Measurements from ENCODE around the gene PNLDC1.
"Not testable (repeated sequence)": the region's sequence is repeated elsewhere in the genome, so short reads cannot be mapped to it uniquely, and the experiment has no call there.

The PNLDC1 gene

GRCh38 chr6:159778542-159779103, 21.5 kb upstream of the PNLDC1 start:
- DNase-seq: no peak

- DNase-seq: peak; percentile 21
Measured at GRCh38 chr6:159788276-159788675, 11.8 kb upstream of the PNLDC1 start.

GRCh38 chr6:159788753-159789376, 11.2 kb upstream of the PNLDC1 start:
- DNase-seq: peak; percentile 20

GRCh38 chr6:159789377-159790148, 10.5 kb upstream of the PNLDC1 start, which contains the start of gene TCP1:
TSS of gene TCP1 (minus strand) at chr6:159789602. CDS start at chr6:159789468, 134 bp downstream.
- peak; percentile 100 for DNase-seq

GRCh38 chr6:159790149-159790955, 9.7 kb upstream of the PNLDC1 start, which contains the start of gene MRPL18:
TSS of gene MRPL18 (plus strand) at chr6:159790467. CDS start at chr6:159790588, 121 bp downstream.
- peak; percentile 91 for DNase-seq

- DNase-seq: peak; percentile 9
Measured at GRCh38 chr6:159790956-159791598, 9.0 kb upstream of the PNLDC1 start.

GRCh38 chr6:159794976-159795375, 5.1 kb upstream of the PNLDC1 start:
- not testable (repeated sequence) for DNase-seq

- DNase-seq: no peak
Measured at GRCh38 chr6:159797554-159797953, 2.5 kb upstream of the PNLDC1 start.

GRCh38 chr6:159801935-159802334, 1.9 kb downstream of the PNLDC1 start:
- DNase-seq: no peak

- DNase-seq: no peak
Measured at GRCh38 chr6:159804504-159804903, 4.4 kb downstream of the PNLDC1 start.

GRCh38 chr6:159805440-159806020, 5.5 kb downstream of the PNLDC1 start:
- no peak for DNase-seq

- no peak for DNase-seq
Measured at GRCh38 chr6:159806021-159806458, 6.0 kb downstream of the PNLDC1 start.

- DNase-seq: no peak
Measured at GRCh38 chr6:159807150-159807858, 7.2 kb downstream of the PNLDC1 start.

- no peak for DNase-seq
Measured at GRCh38 chr6:159808647-159809046, 8.6 kb downstream of the PNLDC1 start.

- no peak for DNase-seq
Measured at GRCh38 chr6:159809149-159809548, 9.1 kb downstream of the PNLDC1 start.

GRCh38 chr6:159813781-159814180, 13.7 kb downstream of the PNLDC1 start:
- DNase-seq: no peak

- no peak for DNase-seq
Measured at GRCh38 chr6:159815410-159815809, 15.3 kb downstream of the PNLDC1 start.

GRCh38 chr6:159816775-159817174, 16.7 kb downstream of the PNLDC1 start:
- DNase-seq: not testable (repeated sequence)

- DNase-seq: no peak
Measured at GRCh38 chr6:159817951-159818739, 18.1 kb downstream of the PNLDC1 start.

GRCh38 chr6:159819098-159819497, 19.0 kb downstream of the PNLDC1 start:
- DNase-seq: no peak
